H9 (cell line): Measurements from ENCODE around the gene STXBP6. TPM values are rescaled to one million over a fixed set of nuclear protein-coding genes. Genes with fewer than 3 reads are reported as not detected.

Experiments
- DNase-seq: peaks from one replicate; pipeline ENCODE4 v3.0.0-alpha.2; 2017
- H2AFZ ChIP-seq: one replicate; pipeline ENCODE4 v1.6.1; 2013; ENCODE audit warnings: mild to moderate bottlenecking, low read length, control low read depth, moderate library complexity
- H2AK5ac ChIP-seq: 2 replicates; pipeline ENCODE4 v1.6.1; 2013; ENCODE audit warnings: low read length, control low read depth, mixed read lengths; ENCODE audit not compliant: insufficient read length
- H2BK120ac ChIP-seq: one replicate; pipeline ENCODE4 v1.6.1; 2013; ENCODE audit warnings: low read depth, mild to moderate bottlenecking, low read length, control low read depth, inconsistent platforms; ENCODE audit not compliant: poor library complexity, severe bottlenecking
- H2BK12ac ChIP-seq: 2 replicates; pipeline ENCODE4 v1.6.1; 2013; ENCODE audit warnings: low read length, control low read depth, mixed read lengths, low read depth; ENCODE audit not compliant: insufficient read length
- H2BK15ac ChIP-seq: 2 replicates; pipeline ENCODE4 v1.6.1; 2013; ENCODE audit warnings: low read depth, low read length, control low read depth
- H2BK20ac ChIP-seq: one replicate; pipeline ENCODE4 v1.6.1; 2013; ENCODE audit warnings: low read depth, mild to moderate bottlenecking, low read length, control low read depth, inconsistent platforms; ENCODE audit not compliant: poor library complexity, severe bottlenecking
- H2BK5ac ChIP-seq: 2 replicates; pipeline ENCODE4 v1.6.1; 2013; ENCODE audit warnings: low read length, control low read depth, mixed read lengths; ENCODE audit not compliant: insufficient read length
- H3K14ac ChIP-seq: 2 replicates; pipeline ENCODE4 v1.6.1; 2013; ENCODE audit warnings: low read length, control low read depth; ENCODE audit not compliant: insufficient read depth
- H3K18ac ChIP-seq: 2 replicates; pipeline ENCODE4 v1.6.1; 2013; ENCODE audit warnings: low read depth, mild to moderate bottlenecking, mixed read lengths, low read length, control low read depth; ENCODE audit not compliant: insufficient read length
- H3K23ac ChIP-seq: 2 replicates; pipeline ENCODE4 v1.6.1; 2013; ENCODE audit warnings: low read length, control low read depth, mixed read lengths, low read depth; ENCODE audit not compliant: insufficient read length
- H3K23me2 ChIP-seq: 2 replicates; pipeline ENCODE4 v1.6.1; 2013; ENCODE audit warnings: low read depth, mild to moderate bottlenecking, mixed read lengths, low read length, control low read depth; ENCODE audit not compliant: insufficient read length, poor library complexity, severe bottlenecking
- H3K27ac ChIP-seq: 2 replicates; pipeline ENCODE4 v1.5.1; 2013; ENCODE audit warnings: low read length, control low read depth, mixed read lengths, low read depth; ENCODE audit not compliant: insufficient read length
- H3K27me3 ChIP-seq: 2 replicates; pipeline ENCODE4 v1.6.1; 2013; ENCODE audit warnings: low read length, control low read depth, inconsistent platforms; ENCODE audit not compliant: insufficient read depth
- H3K4ac ChIP-seq: 2 replicates; pipeline ENCODE4 v1.6.1; 2013; ENCODE audit warnings: low read depth, mild to moderate bottlenecking, control low read depth, inconsistent platforms, low read length, moderate library complexity
- H3K4me1 ChIP-seq: 2 replicates; pipeline ENCODE4 v1.6.1; 2013; ENCODE audit warnings: low read length, control low read depth, inconsistent platforms; ENCODE audit not compliant: insufficient read depth
- H3K4me2 ChIP-seq: 2 replicates; pipeline ENCODE4 v1.6.1; 2013; ENCODE audit warnings: low read length, control low read depth, mixed read lengths; ENCODE audit not compliant: insufficient read length, insufficient read depth
- H3K56ac ChIP-seq: 2 replicates; pipeline ENCODE4 v1.6.1; 2013; ENCODE audit warnings: low read depth, mild to moderate bottlenecking, mixed read lengths, low read length, control low read depth; ENCODE audit not compliant: insufficient read length
- H3K79me1 ChIP-seq: 2 replicates; pipeline ENCODE4 v1.6.1; 2013; ENCODE audit warnings: low read depth, mild to moderate bottlenecking, moderate library complexity, low read length, control low read depth, inconsistent platforms; ENCODE audit not compliant: insufficient read depth, poor library complexity, severe bottlenecking
- H3K79me2 ChIP-seq: 2 replicates; pipeline ENCODE4 v1.6.1; 2013; ENCODE audit warnings: low read length, control low read depth, inconsistent platforms; ENCODE audit not compliant: insufficient read depth
- H3K9ac ChIP-seq: 2 replicates; pipeline ENCODE4 v1.6.1; 2013; ENCODE audit warnings: low read length, control low read depth, mixed read lengths; ENCODE audit not compliant: insufficient read length; ENCODE audit errors: extremely low read depth
- H3K9me3 ChIP-seq: one replicate; pipeline ENCODE4 v1.6.1; 2013; ENCODE audit warnings: low read depth, low read length, inconsistent platforms; ENCODE audit not compliant: control insufficient read depth
- H3T11ph ChIP-seq: one replicate; pipeline ENCODE4 v1.6.1; 2013; ENCODE audit warnings: mild to moderate bottlenecking, low read length, control low read depth, inconsistent platforms
- H4K20me1 ChIP-seq: one replicate; pipeline ENCODE4 v1.6.1; 2013; ENCODE audit not compliant: control insufficient read depth, insufficient read length, insufficient read depth
- H4K5ac ChIP-seq: 2 replicates; pipeline ENCODE4 v1.6.1; 2013; ENCODE audit warnings: low read depth, mild to moderate bottlenecking, mixed read lengths, low read length, control low read depth; ENCODE audit not compliant: insufficient read length
- H4K8ac ChIP-seq: replicated peaks from 2 replicates; pipeline ENCODE4 v1.6.1; 2013; ENCODE audit warnings: low read length, control low read depth, mixed read lengths, low read depth; ENCODE audit not compliant: insufficient read length
- H4K91ac ChIP-seq: 2 replicates; pipeline ENCODE4 v1.6.1; 2013; ENCODE audit warnings: low read depth, mild to moderate bottlenecking, moderate library complexity, mixed read lengths, low read length, control low read depth; ENCODE audit not compliant: insufficient read length
- H3K27ac Mint-ChIP-seq, 3 experiments: 2 replicates in 2 of 3; 3 replicates in 1 of 3; pipeline ENCODE4 v1.8.0; 2020 to 2021; ENCODE audit warnings: mixed read lengths in 3 of 3, mild to moderate bottlenecking in 1 of 3, moderate library complexity in 1 of 3
- H3K27me3 Mint-ChIP-seq: 2 replicates; pipeline ENCODE4 v1.8.0; 2021; ENCODE audit warnings: low read depth, mild to moderate bottlenecking, moderate library complexity, mixed read lengths
- H3K36me3 Mint-ChIP-seq, 3 experiments: 2 replicates in 2 of 3; 3 replicates in 1 of 3; pipeline ENCODE4 v1.8.0; 2020 to 2021; ENCODE audit warnings: low read depth in 3 of 3, mixed read lengths in 3 of 3; ENCODE audit not compliant: insufficient read depth in 1 of 3
- H3K4me1 Mint-ChIP-seq, 2 experiments: 2 replicates each; pipeline ENCODE4 v1.8.0; 2020; ENCODE audit warnings: mixed read lengths in 2 of 2
- H3K4me3 Mint-ChIP-seq, 2 experiments: 2 replicates in 1 of 2; 3 replicates in 1 of 2; pipeline ENCODE4 v1.8.0; 2020 to 2021; ENCODE audit warnings: mild to moderate bottlenecking in 2 of 2, mixed read lengths in 2 of 2, moderate library complexity in 1 of 2
- H3K9me3 Mint-ChIP-seq, 2 experiments: 2 replicates in 1 of 2; 3 replicates in 1 of 2; pipeline ENCODE4 v1.8.0; 2020; ENCODE audit warnings: mild to moderate bottlenecking in 2 of 2, mixed read lengths in 2 of 2, moderate library complexity in 1 of 2
- CTCF ChIP-seq: fragments of 200-600 bp; sonication (generic); conservative IDR thresholded peaks from 3 replicates; pipeline ENCODE4 v1.8.0; 2021; ENCODE audit warnings: antibody characterized with exemption, mild to moderate bottlenecking
- WGBS: extraction: QIAGEN DNeasy Blood & Tissue Kit; methylation state at CpG from one replicate; pipeline ENCODE4 v1.1.7; 2013; ENCODE audit warnings: missing lambda C conversion rate, low lambda C conversion rate, mixed read lengths; ENCODE audit not compliant: insufficient read length; ENCODE audit errors: extremely low coverage; 5-methylcytosine and 5-hydroxymethylcytosine counted together
- total RNA-seq: library from RNA; stranded (reverse); gene quantifications from 2 replicates; pipeline ENCODE4 v1.2.1, GENCODE V29; 2021

Gene STXBP6
- total RNA-seq, 1 experiment from 2014 or later, result 3.6 TPM

- Histone ChIP-seq H4K91ac (no peak overlapping the region), H3K23ac (no peak overlapping the region), H3K79me2 (no peaks in the 10 kb centered on the region), H4K8ac (no peak overlapping the region), H3K27ac (no peak overlapping the region), H3T11ph (no peak overlapping the region), H3K56ac (no peak overlapping the region), H3K4ac (no peak overlapping the region), H2BK5ac (no peak overlapping the region), H3K23me2 (no peaks in the 10 kb centered on the region), H2AK5ac (no peak overlapping the region), H2BK12ac (no peak overlapping the region), H3K9me3 (no peaks in the 10 kb centered on the region), H3K27me3 (no peaks in the 10 kb centered on the region), H2BK20ac (no peak overlapping the region), H3K14ac (no peak overlapping the region), H3K9ac (no peak overlapping the region), H3K79me1 (no peaks in the 10 kb centered on the region), H3K18ac (no peak overlapping the region), H3K4me2 (no peak overlapping the region), H2BK120ac (no peak overlapping the region), H3K4me1 (0 out of 2 replicates have a peak, but pooled peaks cover 4% of the 10 kb centered on the region), H4K5ac (no peak overlapping the region), H4K20me1 (no peaks in the 10 kb centered on the region), H2AFZ (no peak overlapping the region), H2BK15ac (no peak overlapping the region)
- Mint-ChIP-seq H3K4me1 (peaks cover 4 to 5% of the 10 kb centered on the region in 2 experiments; a peak in 2 of 4 replicates), H3K36me3 (peaks cover 0 to 3% (median 0%) of the 10 kb centered on the region in 3 experiments; a peak in 1 of 7 replicates), H3K4me3 (no peak overlapping the region), H3K9me3 (no peaks in the 10 kb centered on the region), H3K27me3 (no peaks in the 10 kb centered on the region), H3K27ac (no peak overlapping the region; a peak in 1 of 7 replicates)
- no peak for DNase-seq
- no peak for TF ChIP-seq CTCF
- no CpG with 5 or more reads among the region's 4 CpGs for WGBS
Observed at GRCh38 chr14:25026476-25027137, 23.3 kb downstream of the STXBP6 start.
